BJ (cell line): ENCODE results near the gene STRBP. TPM values are rescaled to one million over a fixed set of nuclear protein-coding genes. Genes with fewer than 3 reads are reported as not detected.
"Not testable (repeated sequence)": the region's sequence is repeated elsewhere in the genome, so short reads cannot be mapped to it uniquely, and the experiment has no call there.

ENCODE experiments used
- CTCF ChIA-PET: fragments of 350-600 bp; formaldehyde crosslinking; extraction: SDS; loops from one replicate; lab custom pipeline; 2021; ENCODE audit warnings: antibody characterized with exemption, inconsistent platforms; lab: Yijun Ruan, JAX
- POLR2A ChIA-PET: fragments of 300-600 bp; sonication (Branson Sonifier 250); formaldehyde crosslinking; extraction: SDS; loops from one replicate; lab custom pipeline; 2021; ENCODE audit warnings: antibody characterized with exemption; lab: Charles Lee
- DNase-seq: peaks from one replicate; pipeline ENCODE4 v3.0.0-alpha.2; 2011; ENCODE audit warnings: low read depth
- H3K27me3 ChIP-seq: 2 replicates; pipeline ENCODE4 v1.6.0; 2011; ENCODE audit warnings: low read length; ENCODE audit not compliant: control insufficient read depth, insufficient read depth
- H3K36me3 ChIP-seq: 2 replicates; pipeline ENCODE4 v1.5.1; 2011; ENCODE audit warnings: low read length; ENCODE audit not compliant: control insufficient read depth, insufficient read depth
- H3K4me3 ChIP-seq: 2 replicates; pipeline ENCODE4 v1.5.1; 2011; ENCODE audit warnings: low read depth, mild to moderate bottlenecking, control low read depth, low read length
- CTCF ChIP-seq: IDR thresholded peaks from 2 replicates; pipeline ENCODE4 v1.5.1; 2011; ENCODE audit warnings: low read depth, mild to moderate bottlenecking, control low read depth, inconsistent platforms, low read length, moderate library complexity; ENCODE audit not compliant: insufficient read depth
- polyA plus RNA-seq: library from polyadenylated mRNA; depleted of rRNA; stranded (reverse); fragments of >200 nt; gene quantifications from 2 replicates; pipeline ENCODE4 v1.2.3, GENCODE V29; 2011

STRBP gene
- polyA plus RNA-seq, 1 experiment = 1.1 TPM

- TF ChIP-seq CTCF = no peak
- POLR2A ChIA-PET = no interaction called here
- H3K27me3 ChIP-seq = no peaks in the 10 kb centered on the region
- CTCF ChIA-PET = no interaction called here
- no peak for DNase-seq
- H3K36me3 ChIP-seq = no peaks in the 10 kb centered on the region
- H3K4me3 ChIP-seq = no peak overlapping the region
These were observed 62.3 kb downstream of the STRBP start for GRCh38 chr9:123206065-123206464.

- no peak for DNase-seq
- ChIA-PET CTCF (interaction anchor here (1.2 kb wide), 1 partner anchor 24 kb away, joined by 3 read pairs; no protein-coding TSS in a partner anchor), POLR2A (no interaction called here)
- Histone ChIP-seq H3K36me3 (no peaks in the 10 kb centered on the region), H3K27me3 (no peaks in the 10 kb centered on the region), H3K4me3 (no peak overlapping the region)
- TF ChIP-seq CTCF = no peak
These were observed 67.3 kb downstream of the STRBP start for GRCh38 chr9:123201083-123201482.

GRCh38 chr9:123200469-123200868 is 67.9 kb downstream of the STRBP start:
- H3K36me3 ChIP-seq, H3K27me3 ChIP-seq, POLR2A ChIA-PET, H3K4me3 ChIP-seq, DNase-seq: not testable (repeated sequence)
- CTCF ChIA-PET = interaction anchor here (1.2 kb wide), 1 partner anchor 25 kb away, joined by 3 read pairs; no protein-coding TSS in a partner anchor

- POLR2A ChIA-PET = interaction anchor here (0.6 kb wide), 1 partner anchor 63 kb away, joined by 9 read pairs; no protein-coding TSS in a partner anchor
- no peak for TF ChIP-seq CTCF
- no peaks in the 10 kb centered on the region for H3K27me3 ChIP-seq
- DNase-seq = no peak
- CTCF ChIA-PET = interaction anchor here (0.9 kb wide), 1 partner anchor 11 kb away, joined by 3 read pairs; no protein-coding TSS in a partner anchor
- no peaks in the 10 kb centered on the region for H3K36me3 ChIP-seq
- no peak overlapping the region for H3K4me3 ChIP-seq
These were observed 72.3 kb downstream of the STRBP start for GRCh38 chr9:123196124-123196523.

GRCh38 chr9:123194023-123194422 is 74.4 kb downstream of the STRBP start:
- CTCF ChIA-PET = interaction anchor here (0.6 kb wide), 1 partner anchor 16 kb away, joined by 4 read pairs; no protein-coding TSS in a partner anchor

More at GRCh38 chr9:123194023-123194422, 74.4 kb downstream of the STRBP start:
- POLR2A ChIA-PET = no interaction called here
- no peak for TF ChIP-seq CTCF
- DNase-seq = no peak
- Histone ChIP-seq H3K4me3 (no peak overlapping the region), H3K36me3 (no peaks in the 10 kb centered on the region), H3K27me3 (no peaks in the 10 kb centered on the region)
